Stimulated activated naive CD8-positive, alpha-beta T cell treated with anti-CD3 and anti-CD28 coated beads, Interleukin-15, amount 100 ng/mL, for 72 hours (primary cell): Measurements from ENCODE around the gene TCERG1L.
A peak's percentile ranks its signal among the peaks of the same experiment; 100 is the strongest.

Source experiments
- ATAC-seq: fragments of 150-1000 bp; cut with Tn5 transposase; 2 replicates; pipeline ENCODE4 v1.10.0; 2021; ENCODE audit warnings: mild to moderate bottlenecking, moderate library complexity
- DNase-seq, 2 donors: peaks; one replicate each; pipeline ENCODE4 v3.0.0; 2021 to 2022
- H3K27ac Mint-ChIP-seq, 2 donors: one replicate each; pipeline ENCODE4 v1.8.0; 2022; ENCODE audit warnings: mild to moderate bottlenecking in 2 of 2, mixed read lengths in 2 of 2, moderate library complexity in 2 of 2
- H3K27me3 Mint-ChIP-seq: one replicate; pipeline ENCODE4 v1.8.0; 2022; ENCODE audit warnings: mixed read lengths
- H3K4me1 Mint-ChIP-seq: one replicate; pipeline ENCODE4 v1.8.0; 2022; ENCODE audit warnings: mild to moderate bottlenecking, mixed read lengths
- H3K4me3 Mint-ChIP-seq, 2 donors: one replicate each; pipeline ENCODE4 v1.8.0; 2022; ENCODE audit warnings: mild to moderate bottlenecking in 2 of 2, mixed read lengths in 2 of 2, moderate library complexity in 1 of 2
- H3K9me3 Mint-ChIP-seq, 2 donors: one replicate each; pipeline ENCODE4 v1.8.0; 2022; ENCODE audit warnings: mixed read lengths in 2 of 2

TCERG1L gene

DNA sequence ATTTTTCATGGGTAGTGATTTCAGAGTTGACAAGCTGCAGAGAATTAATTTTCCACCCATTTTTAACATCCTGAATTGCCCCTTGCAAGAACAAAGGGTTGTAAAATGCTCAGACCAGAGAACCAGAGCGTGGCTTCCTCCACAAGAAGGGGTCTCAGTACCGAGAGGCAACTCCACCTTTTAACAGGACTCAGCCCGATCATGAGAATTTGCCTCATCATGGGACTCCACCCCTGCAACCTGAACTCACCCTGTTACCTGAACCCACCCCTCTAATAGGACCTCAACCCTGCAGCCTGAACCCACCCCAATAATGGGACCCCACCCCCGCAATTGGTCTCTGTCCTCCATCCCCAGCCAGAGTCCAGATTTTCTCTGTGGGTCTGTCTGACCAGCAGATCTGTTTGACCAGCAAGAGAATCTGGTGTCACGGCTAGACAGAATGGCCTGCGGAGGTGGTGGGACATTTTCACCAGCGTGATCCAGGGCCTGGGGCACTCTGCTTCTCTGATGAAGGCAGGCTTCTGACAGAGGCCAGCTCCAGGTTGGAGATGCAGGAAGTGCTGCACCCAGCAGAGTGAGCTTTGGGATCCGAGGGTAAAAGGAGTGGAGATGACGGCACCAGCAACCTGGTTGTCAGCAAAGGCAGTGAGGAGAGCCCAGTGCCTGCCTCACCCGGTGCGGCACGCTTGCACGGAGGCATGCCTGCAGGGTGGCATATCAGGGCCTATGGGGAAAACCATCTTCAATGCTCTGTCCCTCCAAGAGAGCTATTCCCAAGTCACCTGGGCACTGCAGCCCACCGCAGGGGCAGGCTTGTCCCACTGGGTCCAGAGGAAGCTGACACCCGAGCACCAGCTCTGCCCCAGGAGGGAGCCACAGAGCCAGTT, 136.6 kb downstream of the TCERG1L start:
- H3K4me1 Mint-ChIP-seq: no peaks in the 10 kb centered on the region
- no peaks in the 10 kb centered on the region for H3K9me3 Mint-ChIP-seq
- no peak overlapping the region for H3K4me3 Mint-ChIP-seq
- no peaks in the 10 kb centered on the region for H3K27me3 Mint-ChIP-seq
- DNase-seq: no peak
- peak overlapping the region in 1 of 2 donors; percentile 75 for H3K27ac Mint-ChIP-seq
- no peak for ATAC-seq

GRCh38 chr10:131174211-131174565, 137.3 kb downstream of the TCERG1L start:
- no peak for ATAC-seq
- Mint-ChIP-seq H3K4me3 (no peak overlapping the region), H3K4me1 (no peaks in the 10 kb centered on the region), H3K9me3 (no peaks in the 10 kb centered on the region), H3K27me3 (no peaks in the 10 kb centered on the region), H3K27ac (no peak overlapping the region)
- DNase-seq: no peak

GRCh38 chr10:131173484-131174210, 137.9 kb downstream of the TCERG1L start:
- no peaks in the 10 kb centered on the region for H3K27me3 Mint-ChIP-seq
- ATAC-seq (no peak), DNase-seq (no peak)
- no peak overlapping the region for H3K4me3 Mint-ChIP-seq
- no peaks in the 10 kb centered on the region for H3K9me3 Mint-ChIP-seq
- peak overlapping the region in 1 of 2 donors; percentile 81 for H3K27ac Mint-ChIP-seq
- no peaks in the 10 kb centered on the region for H3K4me1 Mint-ChIP-seq

GRCh38 chr10:131172433-131172832, 139.1 kb downstream of the TCERG1L start:
- Mint-ChIP-seq H3K4me1 (no peaks in the 10 kb centered on the region), H3K27me3 (no peaks in the 10 kb centered on the region), H3K27ac (peak overlapping the region in 1 of 2 donors; percentile 79), H3K4me3 (no peak overlapping the region), H3K9me3 (no peaks in the 10 kb centered on the region)
- DNase-seq: no peak
- ATAC-seq: no peak

- Mint-ChIP-seq H3K4me1 (no peaks in the 10 kb centered on the region), H3K4me3 (no peak overlapping the region), H3K27ac (no peak overlapping the region), H3K27me3 (no peaks in the 10 kb centered on the region), H3K9me3 (no peaks in the 10 kb centered on the region)
- no peak for DNase-seq
- ATAC-seq: no peak
Measured at GRCh38 chr10:131169146-131169545, 142.4 kb downstream of the TCERG1L start.

- no peak overlapping the region for H3K4me3 Mint-ChIP-seq
- no peaks in the 10 kb centered on the region for H3K27me3 Mint-ChIP-seq
- no peaks in the 10 kb centered on the region for H3K9me3 Mint-ChIP-seq
- no peak overlapping the region for H3K27ac Mint-ChIP-seq
- ATAC-seq: no peak
- DNase-seq: no peak
- H3K4me1 Mint-ChIP-seq: no peaks in the 10 kb centered on the region
Measured at GRCh38 chr10:131168238-131168875, 143.2 kb downstream of the TCERG1L start.

- DNase-seq (no peak), ATAC-seq (no peak)
- Mint-ChIP-seq H3K4me3 (no peak overlapping the region), H3K9me3 (no peaks in the 10 kb centered on the region), H3K4me1 (no peaks in the 10 kb centered on the region), H3K27me3 (peaks cover 6% of the 10 kb centered on the region), H3K27ac (no peak overlapping the region)
Measured at GRCh38 chr10:131167036-131167860, 144.3 kb downstream of the TCERG1L start.

GRCh38 chr10:131166486-131166885, 145.0 kb downstream of the TCERG1L start:
- DNase-seq: no peak
- Mint-ChIP-seq H3K27me3 (peaks cover 6% of the 10 kb centered on the region), H3K9me3 (no peaks in the 10 kb centered on the region), H3K4me1 (no peaks in the 10 kb centered on the region), H3K4me3 (no peak overlapping the region), H3K27ac (no peak overlapping the region)
- ATAC-seq: no peak

DNA sequence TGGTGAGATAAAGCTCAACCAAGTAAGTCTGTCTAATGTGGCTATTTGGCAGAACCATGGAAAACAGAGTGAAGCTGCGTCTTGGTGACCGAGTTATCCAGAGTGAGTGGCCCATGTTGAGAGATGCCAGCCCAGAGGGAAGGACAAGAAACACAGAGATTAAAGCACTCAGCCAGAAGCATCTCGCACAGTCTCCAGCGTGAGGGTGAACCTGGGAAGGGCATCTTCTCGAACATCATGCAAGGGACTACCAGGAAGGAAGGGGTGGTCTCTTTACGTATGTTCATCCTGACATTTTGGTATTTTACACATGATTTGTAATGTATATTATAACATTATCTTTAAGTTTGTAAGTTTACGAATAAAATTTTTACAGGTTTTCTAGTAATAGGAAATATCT, 146.4 kb downstream of the TCERG1L start:
- Mint-ChIP-seq H3K9me3 (no peaks in the 10 kb centered on the region), H3K27me3 (peaks cover 6% of the 10 kb centered on the region), H3K4me1 (no peaks in the 10 kb centered on the region), H3K27ac (no peak overlapping the region), H3K4me3 (no peak overlapping the region)
- ATAC-seq: no peak
- no peak for DNase-seq

DNA sequence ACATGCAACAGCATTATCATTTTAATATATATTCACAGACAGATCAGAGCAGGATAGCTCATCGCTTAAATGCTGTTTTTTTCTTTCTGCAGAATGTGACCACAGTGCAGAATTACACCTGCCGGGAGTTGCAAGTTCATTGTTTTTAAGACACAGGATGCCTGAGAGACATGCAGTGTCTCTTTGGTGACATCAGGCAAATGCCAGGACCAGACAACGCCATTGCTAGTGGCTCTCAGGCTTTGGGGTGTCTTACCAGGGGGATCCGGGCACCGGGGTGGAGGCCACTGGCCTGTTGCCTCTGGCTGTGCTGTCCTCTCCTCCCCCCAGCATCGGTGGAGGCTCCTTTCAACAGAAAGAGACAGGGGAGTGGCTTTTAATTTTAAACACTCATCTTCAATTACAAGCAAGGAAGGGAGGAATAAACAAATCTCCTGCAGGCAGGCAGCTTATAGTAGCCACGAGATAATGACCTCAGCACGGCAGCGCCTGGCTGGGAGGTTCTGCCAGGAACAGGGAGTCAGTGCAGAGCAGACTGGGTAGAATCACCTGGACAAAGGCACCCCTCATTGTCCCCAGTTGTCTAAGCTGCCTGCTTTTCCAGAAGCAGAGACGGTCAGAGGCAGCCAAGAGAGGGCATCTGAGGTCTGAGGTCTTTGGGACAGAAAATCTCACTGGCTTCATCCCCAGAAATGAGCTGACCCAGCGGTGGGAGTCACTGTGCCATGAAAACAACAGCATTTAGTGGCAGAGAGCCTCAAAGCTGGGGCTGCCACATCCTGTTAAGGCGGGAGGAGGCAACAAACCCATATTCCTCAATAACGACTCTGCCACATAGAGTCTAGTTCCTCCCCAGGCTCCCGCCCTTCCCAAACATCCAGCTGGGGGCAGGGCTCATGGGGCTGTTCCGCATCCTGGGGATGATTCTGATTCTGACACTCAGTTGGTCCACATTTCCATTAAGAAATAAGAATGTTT, 148.4 kb downstream of the TCERG1L start:
- DNase-seq (no peak), ATAC-seq (no peak)
- H3K4me3 Mint-ChIP-seq: no peak overlapping the region
- no peaks in the 10 kb centered on the region for H3K9me3 Mint-ChIP-seq
- no peaks in the 10 kb centered on the region for H3K4me1 Mint-ChIP-seq
- H3K27me3 Mint-ChIP-seq: peaks cover 6% of the 10 kb centered on the region
- H3K27ac Mint-ChIP-seq: no peak overlapping the region

GRCh38 chr10:131162211-131162610, 149.3 kb downstream of the TCERG1L start:
- Mint-ChIP-seq H3K4me3 (no peak overlapping the region), H3K9me3 (no peaks in the 10 kb centered on the region)

DNA sequence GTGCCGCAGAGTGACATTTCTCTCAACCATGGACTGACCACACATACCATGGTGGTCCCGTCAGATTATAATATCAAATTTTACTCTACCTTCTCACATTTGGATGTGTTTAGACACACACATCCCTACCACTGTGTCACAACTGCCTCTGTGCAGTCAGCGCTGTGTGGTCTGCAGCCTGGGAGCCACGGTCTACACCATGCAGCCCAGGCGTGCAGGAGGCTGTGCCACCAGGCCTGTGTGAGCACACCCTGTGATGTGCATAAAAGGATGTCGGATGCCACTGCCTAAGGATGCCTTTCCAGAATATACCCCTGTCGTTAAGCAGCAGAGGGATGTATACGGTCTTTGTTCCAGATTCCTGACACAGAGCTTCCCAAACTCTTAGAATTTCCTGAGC, 150.4 kb downstream of the TCERG1L start:
- H3K4me3 Mint-ChIP-seq: no peak overlapping the region
- DNase-seq (no peak), ATAC-seq (no peak)
- H3K27me3 Mint-ChIP-seq: peaks cover 13% of the 10 kb centered on the region
- H3K27ac Mint-ChIP-seq: no peak overlapping the region
- no peaks in the 10 kb centered on the region for H3K4me1 Mint-ChIP-seq
- no peaks in the 10 kb centered on the region for H3K9me3 Mint-ChIP-seq

More at GRCh38 chr10:131162211-131162610, 149.3 kb downstream of the TCERG1L start:
- H3K4me1 Mint-ChIP-seq: no peaks in the 10 kb centered on the region
- ATAC-seq: no peak
- no peak for DNase-seq
- H3K27me3 Mint-ChIP-seq: peaks cover 6% of the 10 kb centered on the region
- no peak overlapping the region for H3K27ac Mint-ChIP-seq

DNA sequence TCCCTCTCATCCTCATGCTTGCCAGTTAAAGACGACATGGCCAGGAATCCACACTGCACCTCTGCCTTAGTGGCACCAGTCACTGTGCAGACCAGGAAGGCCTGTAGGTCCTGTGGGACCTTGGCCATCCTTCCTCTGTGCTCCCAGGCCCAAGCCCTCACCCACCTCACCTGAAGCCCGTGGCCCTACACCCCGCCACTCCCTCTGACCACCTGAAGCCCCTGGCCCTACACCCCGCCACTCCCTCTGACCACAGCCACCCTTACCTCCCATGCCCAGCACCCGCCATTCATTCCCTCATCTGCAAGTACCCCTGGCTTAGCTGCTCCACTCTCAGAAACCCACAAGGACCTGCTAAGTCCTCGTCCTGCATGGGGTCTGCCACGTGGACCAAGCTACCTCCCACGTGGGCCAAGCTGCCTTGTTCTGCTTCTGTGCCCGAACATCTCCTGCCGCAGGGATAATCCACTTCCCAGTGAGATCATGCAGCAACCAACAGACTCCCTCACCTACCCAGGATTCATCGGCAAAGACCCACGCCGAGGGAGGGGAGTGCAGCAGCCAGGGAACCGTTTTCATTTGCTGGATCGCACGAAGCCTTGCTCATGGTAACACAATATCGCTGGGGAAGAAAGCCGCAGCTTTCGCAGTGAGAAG, 151.2 kb downstream of the TCERG1L start:
- Mint-ChIP-seq H3K9me3 (no peaks in the 10 kb centered on the region), H3K27me3 (peaks cover 13% of the 10 kb centered on the region), H3K27ac (peak overlapping the region in 1 of 2 donors; percentile 7), H3K4me3 (no peak overlapping the region), H3K4me1 (no peaks in the 10 kb centered on the region)
- DNase-seq (no peak), ATAC-seq (peak; percentile 40)

DNA sequence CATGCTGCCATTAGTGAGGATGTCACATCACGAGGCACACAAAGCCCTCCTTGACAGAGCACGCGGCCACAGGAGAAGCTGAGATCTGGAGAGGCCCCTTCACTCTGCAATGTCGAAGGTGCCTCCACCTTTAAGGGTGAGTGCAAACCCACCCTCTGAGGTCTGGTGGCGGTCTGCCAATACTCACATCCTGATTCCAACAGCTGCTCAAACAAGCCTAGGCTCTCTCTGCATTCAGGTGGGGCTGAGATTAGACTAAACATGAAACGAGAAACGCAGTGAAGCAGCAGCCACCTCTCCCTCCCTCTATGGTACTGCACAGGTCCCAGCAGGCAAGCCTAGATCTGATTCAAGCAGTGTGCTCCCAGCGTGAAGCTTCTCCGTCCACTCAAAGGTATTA, 151.8 kb downstream of the TCERG1L start:
- Mint-ChIP-seq H3K4me3 (no peak overlapping the region), H3K27me3 (peaks cover 13% of the 10 kb centered on the region), H3K9me3 (no peaks in the 10 kb centered on the region), H3K27ac (no peak overlapping the region), H3K4me1 (no peaks in the 10 kb centered on the region)
- no peak for ATAC-seq
- no peak for DNase-seq
